ENCODE results near the gene PCDHGA12.
"Not testable (repeated sequence)": the region's sequence is repeated elsewhere in the genome, so short reads cannot be mapped to it uniquely, and the experiment has no call there.

The PCDHGA12 gene

DNA sequence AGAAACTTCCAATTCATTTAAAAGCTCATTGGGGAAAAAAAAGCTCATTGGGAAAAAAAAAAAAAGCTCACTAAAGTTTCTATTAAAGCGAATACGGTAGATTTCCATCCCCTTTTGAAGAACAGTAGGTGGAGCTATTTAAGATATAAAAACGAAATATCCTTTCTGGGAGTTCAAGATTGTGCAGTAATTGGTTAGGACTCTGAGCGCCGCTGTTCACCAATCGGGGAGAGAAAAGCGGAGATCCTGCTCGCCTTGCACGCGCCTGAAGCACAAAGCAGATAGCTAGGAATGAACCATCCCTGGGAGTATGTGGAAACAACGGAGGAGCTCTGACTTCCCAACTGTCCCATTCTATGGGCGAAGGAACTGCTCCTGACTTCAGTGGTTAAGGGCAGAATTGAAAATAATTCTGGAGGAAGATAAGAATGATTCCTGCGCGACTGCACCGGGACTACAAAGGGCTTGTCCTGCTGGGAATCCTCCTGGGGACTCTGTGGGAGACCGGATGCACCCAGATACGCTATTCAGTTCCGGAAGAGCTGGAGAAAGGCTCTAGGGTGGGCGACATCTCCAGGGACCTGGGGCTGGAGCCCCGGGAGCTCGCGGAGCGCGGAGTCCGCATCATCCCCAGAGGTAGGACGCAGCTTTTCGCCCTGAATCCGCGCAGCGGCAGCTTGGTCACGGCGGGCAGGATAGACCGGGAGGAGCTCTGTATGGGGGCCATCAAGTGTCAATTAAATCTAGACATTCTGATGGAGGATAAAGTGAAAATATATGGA is at the start of gene PCDHGA12:
TSS of gene PCDHGA12 (plus strand) at position 176 of the 782 bp plus-strand sequence. CDS start at position 429, 253 bp downstream.
- peaks cover 13% of the 10 kb centered on the region for H3K4me1 Mint-ChIP-seq
- DNase-seq (no peak), ATAC-seq (no peak)
- H3K4me3 Mint-ChIP-seq: peak within 1 kb of the TSS; percentile 59
- peaks cover 71% of the 10 kb centered on the region for H3K27me3 Mint-ChIP-seq
- peaks cover 31% of the 10 kb centered on the region for H3K36me3 Mint-ChIP-seq (ENCODE audit: low read depth)
- H3K27ac Mint-ChIP-seq: no peak within 1 kb of the TSS
- peaks cover 29% of the 10 kb centered on the region for H3K9me3 Mint-ChIP-seq

DNA sequence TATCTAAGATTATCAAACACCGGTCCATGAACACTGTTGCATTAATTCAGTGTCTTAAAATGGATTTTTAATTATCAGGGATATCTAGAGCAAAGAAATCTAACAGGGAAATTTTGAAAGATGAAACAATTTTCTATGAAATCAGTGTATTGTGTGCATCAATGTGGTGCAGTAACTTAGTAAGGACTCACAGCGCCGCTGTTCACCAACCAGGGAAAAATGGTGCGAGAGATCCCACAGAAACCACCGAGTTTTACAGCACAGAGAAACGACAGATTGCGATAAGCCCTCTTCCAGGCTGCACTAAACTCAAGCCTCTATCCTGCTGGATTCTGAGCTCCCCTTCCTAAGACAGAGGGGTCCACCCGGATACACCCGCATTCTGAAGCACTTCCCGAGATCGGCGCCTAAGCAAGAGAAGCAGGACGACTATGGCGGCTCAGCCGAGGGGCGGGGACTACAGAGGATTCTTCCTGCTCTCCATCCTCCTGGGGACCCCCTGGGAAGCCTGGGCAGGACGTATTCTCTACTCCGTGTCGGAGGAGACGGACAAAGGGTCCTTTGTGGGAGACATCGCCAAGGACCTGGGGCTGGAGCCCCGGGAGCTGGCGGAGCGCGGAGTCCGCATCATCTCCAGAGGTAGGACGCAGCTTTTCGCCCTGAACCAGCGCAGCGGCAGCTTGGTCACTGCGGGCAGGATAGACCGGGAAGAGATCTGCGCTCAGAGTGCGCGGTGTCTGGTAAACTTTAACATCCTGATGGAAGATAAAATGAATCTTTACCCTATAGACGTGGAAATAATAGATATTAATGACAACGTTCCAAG is 47.6 kb upstream of the PCDHGA12 start, which contains the start of gene PCDHGA7:
TSS of gene PCDHGA7 (plus strand) at position 274 of the 826 bp plus-strand sequence. CDS start at position 432, 158 bp downstream.
- ATAC-seq (no peak), DNase-seq (no peak)
- H3K36me3 Mint-ChIP-seq (ENCODE audit: low read depth): peaks cover 18% of the 10 kb centered on the region
- H3K27me3 Mint-ChIP-seq: peaks cover 69% of the 10 kb centered on the region
- peak within 1 kb of the TSS; percentile 55 for H3K4me3 Mint-ChIP-seq
- no peak within 1 kb of the TSS for H3K27ac Mint-ChIP-seq
- peaks cover 54% of the 10 kb centered on the region for H3K9me3 Mint-ChIP-seq
- no peaks in the 10 kb centered on the region for H3K4me1 Mint-ChIP-seq

DNA sequence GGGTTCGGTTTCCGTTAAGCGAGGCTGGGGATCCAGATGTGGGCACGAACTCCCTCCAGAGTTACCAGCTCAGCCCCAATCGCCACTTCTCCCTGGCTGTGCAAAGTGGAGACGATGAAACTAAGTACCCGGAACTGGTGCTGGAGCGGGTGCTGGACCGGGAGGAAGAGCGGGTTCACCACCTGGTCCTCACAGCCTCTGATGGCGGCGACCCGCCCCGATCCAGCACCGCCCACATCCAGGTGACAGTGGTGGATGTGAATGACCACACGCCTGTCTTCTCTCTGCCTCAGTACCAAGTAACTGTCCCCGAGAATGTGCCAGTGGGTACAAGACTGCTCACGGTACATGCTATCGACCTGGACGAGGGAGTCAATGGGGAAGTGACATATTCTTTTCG is 47.0 kb upstream of the PCDHGA12 start:
- H3K9me3 Mint-ChIP-seq: peaks cover 55% of the 10 kb centered on the region
- H3K4me1 Mint-ChIP-seq: no peaks in the 10 kb centered on the region
- ATAC-seq: no peak
- no peak overlapping the region for H3K27ac Mint-ChIP-seq
- peaks cover 20% of the 10 kb centered on the region for H3K36me3 Mint-ChIP-seq (ENCODE audit: low read depth)
- H3K4me3 Mint-ChIP-seq: no peak overlapping the region
- H3K27me3 Mint-ChIP-seq: peaks cover 72% of the 10 kb centered on the region
- no peak for DNase-seq

DNA sequence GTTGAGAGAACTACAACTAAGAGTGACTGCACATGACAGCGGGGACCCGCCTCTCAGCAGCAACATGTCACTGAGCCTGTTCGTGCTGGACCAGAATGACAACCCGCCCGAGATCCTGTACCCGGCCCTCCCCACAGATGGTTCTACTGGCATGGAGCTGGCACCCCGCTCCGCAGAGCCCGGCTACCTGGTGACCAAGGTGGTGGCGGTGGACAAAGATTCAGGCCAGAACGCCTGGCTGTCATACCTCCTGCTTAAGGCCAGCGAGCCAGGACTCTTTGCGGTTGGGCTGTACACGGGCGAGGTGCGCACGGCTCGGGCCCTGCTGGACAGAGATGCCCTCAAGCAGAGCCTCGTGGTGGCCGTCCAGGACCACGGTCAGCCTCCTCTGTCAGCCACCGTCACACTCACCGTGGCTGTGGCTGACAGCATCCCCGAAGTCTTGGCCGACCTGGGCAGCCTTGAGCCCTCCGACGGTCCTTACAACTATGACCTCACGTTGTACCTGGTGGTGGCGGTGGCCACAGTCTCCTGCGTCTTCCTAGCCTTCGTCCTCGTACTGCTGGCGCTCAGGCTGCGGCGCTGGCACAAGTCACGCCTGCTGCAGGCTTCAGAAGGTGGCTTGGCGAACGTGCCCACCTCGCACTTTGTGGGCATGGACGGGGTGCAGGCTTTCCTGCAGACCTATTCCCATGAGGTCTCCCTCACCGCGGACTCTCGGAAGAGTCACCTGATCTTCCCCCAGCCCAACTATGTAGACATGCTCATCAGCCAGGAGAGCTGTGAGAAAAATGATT is 45.6 kb upstream of the PCDHGA12 start:
- Mint-ChIP-seq H3K27ac (no peak overlapping the region), H3K4me3 (no peak overlapping the region), H3K36me3 (ENCODE audit: low read depth) (peaks cover 24% of the 10 kb centered on the region), H3K4me1 (no peaks in the 10 kb centered on the region), H3K27me3 (peaks cover 73% of the 10 kb centered on the region), H3K9me3 (peaks cover 52% of the 10 kb centered on the region)
- DNase-seq (no peak), ATAC-seq (no peak)

DNA sequence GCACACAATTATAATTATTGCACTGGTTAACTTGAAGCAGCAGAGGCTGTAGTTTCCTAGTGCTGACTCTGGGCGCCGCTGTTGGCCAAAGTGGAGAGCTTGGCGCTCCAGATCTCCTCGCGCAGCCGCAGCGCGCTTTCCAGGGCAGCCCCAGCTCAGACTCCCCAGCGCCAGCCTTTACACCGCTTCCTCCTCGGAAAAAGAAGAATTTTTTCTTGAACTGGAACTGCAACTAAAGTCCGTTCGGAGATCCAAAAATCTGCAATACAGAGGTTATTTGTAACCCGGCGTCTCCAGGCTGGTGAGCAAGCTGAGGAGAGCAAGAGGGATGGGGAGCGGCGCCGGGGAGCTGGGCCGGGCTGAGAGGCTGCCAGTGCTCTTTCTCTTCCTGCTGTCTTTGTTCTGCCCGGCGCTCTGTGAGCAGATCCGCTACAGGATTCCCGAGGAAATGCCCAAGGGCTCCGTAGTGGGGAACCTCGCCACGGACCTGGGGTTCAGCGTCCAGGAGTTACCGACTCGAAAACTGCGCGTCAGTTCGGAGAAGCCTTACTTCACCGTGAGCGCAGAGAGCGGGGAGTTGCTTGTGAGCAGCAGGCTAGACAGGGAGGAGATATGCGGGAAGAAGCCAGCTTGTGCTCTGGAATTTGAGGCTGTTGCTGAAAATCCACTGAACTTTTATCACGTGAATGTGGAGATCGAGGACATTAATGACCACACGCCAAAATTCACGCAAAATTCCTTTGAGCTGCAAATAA is 42.6 kb upstream of the PCDHGA12 start, which contains the start of gene PCDHGB4:
TSS of gene PCDHGB4 (plus strand) at position 142 of the 755 bp plus-strand sequence. CDS start at position 329, 187 bp downstream.
- not testable (repeated sequence) for H3K4me3 Mint-ChIP-seq, H3K4me1 Mint-ChIP-seq, H3K27ac Mint-ChIP-seq, DNase-seq, ATAC-seq
- Mint-ChIP-seq H3K36me3 (ENCODE audit: low read depth) (peaks cover 23% of the 10 kb centered on the region), H3K27me3 (peaks cover 71% of the 10 kb centered on the region), H3K9me3 (peaks cover 54% of the 10 kb centered on the region)

DNA sequence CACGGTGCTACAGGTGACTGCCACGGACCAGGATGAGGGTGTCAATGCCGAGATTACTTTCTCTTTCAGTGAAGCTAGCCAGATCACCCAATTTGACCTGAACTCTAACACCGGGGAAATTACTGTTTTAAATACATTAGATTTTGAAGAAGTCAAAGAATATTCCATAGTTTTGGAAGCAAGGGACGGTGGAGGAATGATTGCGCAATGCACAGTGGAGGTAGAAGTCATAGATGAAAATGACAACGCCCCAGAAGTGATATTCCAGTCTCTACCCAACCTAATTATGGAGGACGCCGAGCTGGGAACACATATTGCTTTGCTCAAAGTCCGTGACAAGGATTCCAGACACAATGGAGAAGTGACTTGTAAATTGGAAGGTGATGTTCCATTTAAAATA is 41.6 kb upstream of the PCDHGA12 start:
- ATAC-seq: no peak
- H3K9me3 Mint-ChIP-seq: peaks cover 53% of the 10 kb centered on the region

DNA sequence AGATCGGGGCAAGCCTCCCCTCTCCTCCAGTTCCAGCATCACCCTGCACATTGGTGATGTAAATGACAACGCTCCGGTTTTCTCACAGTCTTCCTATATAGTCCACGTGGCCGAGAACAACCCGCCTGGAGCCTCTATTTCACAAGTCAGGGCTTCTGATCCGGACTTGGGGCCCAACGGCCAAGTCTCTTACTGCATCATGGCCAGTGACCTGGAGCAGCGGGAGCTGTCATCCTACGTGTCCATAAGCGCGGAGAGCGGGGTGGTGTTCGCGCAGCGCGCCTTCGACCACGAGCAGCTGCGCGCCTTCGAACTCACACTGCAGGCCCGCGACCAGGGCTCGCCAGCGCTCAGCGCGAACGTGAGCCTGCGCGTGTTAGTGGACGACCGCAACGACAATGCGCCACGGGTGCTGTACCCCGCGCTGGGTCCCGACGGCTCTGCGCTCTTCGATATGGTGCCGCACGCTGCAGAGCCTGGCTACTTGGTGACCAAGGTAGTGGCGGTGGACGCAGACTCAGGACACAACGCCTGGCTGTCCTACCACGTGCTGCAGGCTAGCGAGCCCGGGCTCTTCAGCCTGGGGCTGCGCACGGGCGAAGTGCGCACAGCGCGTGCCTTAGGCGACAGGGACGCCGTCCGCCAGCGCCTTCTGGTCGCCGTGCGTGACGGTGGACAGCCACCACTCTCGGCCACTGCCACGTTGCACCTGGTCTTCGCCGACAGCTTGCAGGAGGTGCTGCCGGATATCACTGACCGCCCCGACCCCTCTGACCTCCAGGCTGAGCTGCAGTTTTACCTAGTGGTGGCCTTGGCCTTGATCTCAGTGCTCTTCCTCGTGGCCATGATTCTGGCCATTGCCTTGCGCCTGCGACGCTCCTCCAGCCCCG is 40.9 kb upstream of the PCDHGA12 start:
- Mint-ChIP-seq H3K27me3 (peaks cover 72% of the 10 kb centered on the region), H3K4me3 (no peak overlapping the region), H3K27ac (no peak overlapping the region), H3K4me1 (no peaks in the 10 kb centered on the region), H3K36me3 (ENCODE audit: low read depth) (peaks cover 23% of the 10 kb centered on the region), H3K9me3 (peaks cover 52% of the 10 kb centered on the region)
- DNase-seq (no peak), ATAC-seq (no peak)

More for the DNA sequence above, 41.6 kb upstream of the PCDHGA12 start:
- no peaks in the 10 kb centered on the region for H3K4me1 Mint-ChIP-seq
- peaks cover 24% of the 10 kb centered on the region for H3K36me3 Mint-ChIP-seq (ENCODE audit: low read depth)
- no peak for DNase-seq
- H3K27ac Mint-ChIP-seq: no peak overlapping the region
- H3K4me3 Mint-ChIP-seq: no peak overlapping the region
- H3K27me3 Mint-ChIP-seq: peaks cover 71% of the 10 kb centered on the region

DNA sequence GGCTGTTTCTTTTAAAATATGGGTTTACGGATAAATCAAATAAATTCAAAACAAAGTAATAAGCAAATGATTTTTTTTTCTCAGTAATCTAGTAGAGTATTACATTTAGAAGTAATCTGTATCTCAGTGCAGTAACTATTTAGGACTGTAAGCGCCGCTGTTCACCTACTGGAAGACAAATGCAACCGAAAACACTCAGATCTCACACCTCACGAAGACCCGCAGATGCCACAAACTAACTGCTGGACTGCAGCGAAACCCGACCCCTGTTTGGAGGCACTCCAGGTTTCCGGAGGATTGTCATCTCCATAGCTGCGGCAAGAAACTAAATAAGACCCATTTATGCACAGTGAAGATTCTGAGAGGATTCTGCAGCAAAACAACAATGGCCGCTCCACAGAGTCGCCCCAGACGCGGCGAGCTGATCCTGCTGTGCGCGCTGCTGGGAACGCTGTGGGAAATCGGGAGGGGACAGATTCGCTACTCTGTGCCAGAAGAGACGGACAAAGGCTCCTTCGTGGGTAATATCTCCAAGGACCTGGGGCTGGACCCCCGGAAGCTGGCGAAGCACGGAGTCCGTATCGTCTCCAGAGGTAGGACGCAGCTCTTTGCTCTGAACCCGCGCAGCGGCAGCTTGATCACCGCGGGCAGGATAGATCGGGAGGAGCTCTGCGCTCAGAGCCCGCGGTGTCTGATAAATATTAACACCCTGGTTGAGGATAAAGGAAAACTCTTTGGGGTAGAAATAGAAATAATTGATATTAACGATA is 37.7 kb upstream of the PCDHGA12 start, which contains the start of gene PCDHGA8:
TSS of gene PCDHGA8 (plus strand) at position 205 of the 770 bp plus-strand sequence. CDS start at position 386, 181 bp downstream.
- DNase-seq (no peak), ATAC-seq (no peak)
- Mint-ChIP-seq H3K4me3 (no peak within 1 kb of the TSS), H3K9me3 (peaks cover 41% of the 10 kb centered on the region), H3K27me3 (peaks cover 69% of the 10 kb centered on the region), H3K4me1 (no peaks in the 10 kb centered on the region), H3K36me3 (ENCODE audit: low read depth) (peaks cover 22% of the 10 kb centered on the region), H3K27ac (no peak within 1 kb of the TSS)

DNA sequence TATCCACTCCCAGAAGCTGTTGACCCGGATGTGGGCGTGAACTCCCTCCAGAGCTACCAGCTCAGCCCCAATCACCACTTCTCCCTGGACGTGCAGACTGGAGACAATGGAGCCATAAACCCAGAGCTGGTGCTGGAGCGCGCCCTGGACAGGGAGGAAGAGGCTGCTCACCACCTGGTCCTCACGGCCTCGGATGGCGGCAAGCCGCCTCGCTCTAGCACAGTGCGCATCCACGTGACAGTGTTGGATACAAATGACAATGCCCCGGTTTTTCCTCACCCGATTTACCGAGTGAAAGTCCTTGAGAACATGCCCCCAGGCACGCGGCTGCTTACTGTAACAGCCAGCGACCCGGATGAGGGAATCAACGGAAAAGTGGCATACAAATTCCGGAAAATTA is 37.0 kb upstream of the PCDHGA12 start:
- peaks cover 41% of the 10 kb centered on the region for H3K9me3 Mint-ChIP-seq
- no peak for ATAC-seq
- H3K36me3 Mint-ChIP-seq (ENCODE audit: low read depth): peaks cover 20% of the 10 kb centered on the region
- peaks cover 69% of the 10 kb centered on the region for H3K27me3 Mint-ChIP-seq
- no peak for DNase-seq
- H3K4me3 Mint-ChIP-seq: no peak overlapping the region
- H3K27ac Mint-ChIP-seq: no peak overlapping the region
- H3K4me1 Mint-ChIP-seq: no peaks in the 10 kb centered on the region

DNA sequence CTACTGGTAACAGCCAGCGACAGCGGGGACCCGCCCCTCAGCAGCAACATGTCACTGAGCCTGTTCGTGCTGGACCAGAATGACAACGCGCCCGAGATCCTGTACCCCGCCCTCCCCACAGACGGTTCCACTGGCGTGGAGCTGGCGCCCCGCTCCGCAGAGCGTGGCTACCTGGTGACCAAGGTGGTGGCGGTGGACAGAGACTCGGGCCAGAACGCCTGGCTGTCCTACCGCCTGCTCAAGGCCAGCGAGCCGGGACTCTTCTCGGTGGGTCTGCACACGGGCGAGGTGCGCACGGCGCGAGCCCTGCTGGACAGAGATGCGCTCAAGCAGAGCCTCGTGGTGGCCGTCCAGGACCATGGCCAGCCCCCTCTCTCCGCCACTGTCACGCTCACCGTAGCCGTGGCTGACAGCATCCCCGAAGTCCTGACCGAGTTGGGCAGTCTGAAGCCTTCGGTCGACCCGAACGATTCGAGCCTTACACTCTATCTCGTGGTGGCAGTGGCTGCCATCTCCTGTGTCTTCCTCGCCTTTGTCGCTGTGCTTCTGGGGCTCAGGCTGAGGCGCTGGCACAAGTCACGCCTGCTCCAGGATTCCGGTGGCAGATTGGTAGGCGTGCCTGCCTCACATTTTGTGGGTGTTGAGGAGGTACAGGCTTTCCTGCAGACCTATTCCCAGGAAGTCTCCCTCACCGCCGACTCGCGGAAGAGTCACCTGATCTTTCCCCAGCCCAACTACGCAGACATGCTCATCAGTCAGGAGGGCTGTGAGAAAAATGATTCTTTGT is 35.7 kb upstream of the PCDHGA12 start:
- peaks cover 18% of the 10 kb centered on the region for H3K36me3 Mint-ChIP-seq (ENCODE audit: low read depth)
- H3K27ac Mint-ChIP-seq, H3K4me3 Mint-ChIP-seq, DNase-seq, ATAC-seq, H3K4me1 Mint-ChIP-seq: not testable (repeated sequence)
- peaks cover 69% of the 10 kb centered on the region for H3K27me3 Mint-ChIP-seq
- peaks cover 41% of the 10 kb centered on the region for H3K9me3 Mint-ChIP-seq

DNA sequence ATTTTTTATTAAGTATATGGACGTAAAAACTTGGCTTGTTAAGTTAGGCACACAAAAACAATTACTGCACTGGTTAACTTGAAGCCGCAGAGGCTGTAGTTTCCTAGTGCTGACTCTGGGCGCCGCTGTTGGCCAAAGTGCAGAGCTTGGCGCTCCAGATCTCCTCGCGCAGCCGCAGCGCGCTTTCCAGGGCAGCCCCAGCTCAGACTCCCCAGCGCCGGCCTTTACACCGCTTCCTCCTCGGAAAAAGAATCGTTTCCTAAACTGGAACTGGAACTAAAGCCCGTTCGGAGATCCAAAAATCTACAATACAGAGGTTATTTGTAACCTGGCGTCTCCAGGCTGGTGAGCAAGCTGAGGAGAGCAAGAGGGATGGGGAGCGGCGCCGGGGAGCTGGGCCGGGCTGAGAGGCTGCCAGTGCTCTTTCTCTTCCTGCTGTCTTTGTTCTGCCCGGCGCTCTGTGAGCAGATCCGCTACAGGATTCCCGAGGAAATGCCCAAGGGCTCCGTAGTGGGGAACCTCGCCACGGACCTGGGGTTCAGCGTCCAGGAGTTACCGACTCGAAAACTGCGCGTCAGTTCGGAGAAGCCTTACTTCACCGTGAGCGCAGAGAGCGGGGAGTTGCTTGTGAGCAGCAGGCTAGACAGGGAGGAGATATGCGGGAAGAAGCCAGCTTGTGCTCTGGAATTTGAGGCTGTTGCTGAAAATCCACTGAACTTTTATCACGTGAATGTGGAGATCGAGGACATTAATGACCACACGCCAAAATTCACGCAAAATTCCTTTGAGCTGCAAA is 32.4 kb upstream of the PCDHGA12 start, which contains the start of gene PCDHGB5:
TSS of gene PCDHGB5 (plus strand) at position 192 of the 796 bp plus-strand sequence. CDS start at position 373, 181 bp downstream.
- Mint-ChIP-seq H3K9me3 (peaks cover 29% of the 10 kb centered on the region), H3K4me3 (peak within 1 kb of the TSS; percentile 42), H3K36me3 (ENCODE audit: low read depth) (peaks cover 17% of the 10 kb centered on the region), H3K27me3 (peaks cover 64% of the 10 kb centered on the region)
- not testable (repeated sequence) for DNase-seq, H3K27ac Mint-ChIP-seq, H3K4me1 Mint-ChIP-seq
- ATAC-seq: peak; percentile 54
